ENCODE results near the gene IGF2BP2.

DNA sequence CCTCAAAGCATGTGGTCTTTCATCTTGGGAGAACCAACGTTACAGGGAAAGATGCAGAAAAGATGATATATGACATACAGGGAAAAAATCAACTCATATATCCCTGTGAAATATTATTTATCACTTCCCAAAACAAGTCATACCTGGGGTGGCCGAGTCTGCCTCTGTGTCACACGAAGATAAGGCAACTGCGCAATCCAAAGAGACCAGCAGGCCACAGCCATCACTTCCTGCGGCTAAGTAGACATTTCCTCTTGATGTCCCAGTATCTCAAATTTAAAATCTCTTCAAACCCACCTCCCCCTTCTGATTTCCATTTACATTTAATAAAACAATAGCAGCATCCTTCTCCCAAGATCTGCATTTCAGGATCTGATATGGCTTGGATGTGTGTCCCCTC is 71.5 kb downstream of the IGF2BP2 start:
- TF ChIP-seq, protein P1, sequence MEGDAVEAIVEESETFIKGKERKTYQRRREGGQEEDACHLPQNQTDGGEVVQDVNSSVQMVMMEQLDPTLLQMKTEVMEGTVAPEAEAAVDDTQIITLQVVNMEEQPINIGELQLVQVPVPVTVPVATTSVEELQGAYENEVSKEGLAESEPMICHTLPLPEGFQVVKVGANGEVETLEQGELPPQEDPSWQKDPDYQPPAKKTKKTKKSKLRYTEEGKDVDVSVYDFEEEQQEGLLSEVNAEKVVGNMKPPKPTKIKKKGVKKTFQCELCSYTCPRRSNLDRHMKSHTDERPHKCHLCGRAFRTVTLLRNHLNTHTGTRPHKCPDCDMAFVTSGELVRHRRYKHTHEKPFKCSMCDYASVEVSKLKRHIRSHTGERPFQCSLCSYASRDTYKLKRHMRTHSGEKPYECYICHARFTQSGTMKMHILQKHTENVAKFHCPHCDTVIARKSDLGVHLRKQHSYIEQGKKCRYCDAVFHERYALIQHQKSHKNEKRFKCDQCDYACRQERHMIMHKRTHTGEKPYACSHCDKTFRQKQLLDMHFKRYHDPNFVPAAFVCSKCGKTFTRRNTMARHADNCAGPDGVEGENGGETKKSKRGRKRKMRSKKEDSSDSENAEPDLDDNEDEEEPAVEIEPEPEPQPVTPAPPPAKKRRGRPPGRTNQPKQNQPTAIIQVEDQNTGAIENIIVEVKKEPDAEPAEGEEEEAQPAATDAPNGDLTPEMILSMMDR (IDR thresholded peaks at IDR 0.05; ENCODE audit: poor library complexity): no peak
- TF ChIP-seq EZH2 (IDR thresholded peaks at IDR 0.05; ENCODE audit: borderline replicate concordance): no peak
- TF ChIP-seq EZH2phosphoT487 (IDR thresholded peaks at IDR 0.05; ENCODE audit: low read depth, severe bottlenecking, unreplicated experiment): no peak

All from hepatocyte (in vitro differentiated cells).